Measurements from ENCODE around the gene CES2.

CES2 gene

GRCh38 chr16:66918803-66919568, 16.3 kb upstream of the CES2 start, which contains the start of gene CDH16:
TSS of gene CDH16 (minus strand) at chr16:66918885. CDS start at chr16:66918065, 820 bp downstream.
- DNase-seq (ENCODE audit: low read depth): no peak

- DNase-seq (ENCODE audit: low read depth): no peak
Measured at GRCh38 chr16:66919569-66920298, 15.6 kb upstream of the CES2 start.

- no peak for DNase-seq (ENCODE audit: low read depth)
Measured at GRCh38 chr16:66920299-66920590, 15.1 kb upstream of the CES2 start.

GRCh38 chr16:66920924-66921680, 14.2 kb upstream of the CES2 start:
- no peak for DNase-seq (ENCODE audit: low read depth)

- no peak for DNase-seq (ENCODE audit: low read depth)
Measured at GRCh38 chr16:66921729-66922450, 13.4 kb upstream of the CES2 start.

- DNase-seq (ENCODE audit: low read depth): no peak
Measured at GRCh38 chr16:66923247-66923731, 12.0 kb upstream of the CES2 start.

- DNase-seq (ENCODE audit: low read depth): no peak
Measured at GRCh38 chr16:66923866-66924265, 11.4 kb upstream of the CES2 start.

- DNase-seq (ENCODE audit: low read depth): no peak
Measured at GRCh38 chr16:66924527-66925321, 10.6 kb upstream of the CES2 start.

- no peak for DNase-seq (ENCODE audit: low read depth)
Measured at GRCh38 chr16:66925322-66925840, 9.9 kb upstream of the CES2 start, which contains the start of gene RRAD. TSS of gene RRAD (minus strand) at chr16:66925535. CDS start at chr16:66925179, 356 bp downstream.

- no peak for DNase-seq (ENCODE audit: low read depth)
Measured at GRCh38 chr16:66926171-66926947, 9.0 kb upstream of the CES2 start.

- peak; percentile 35 for DNase-seq (ENCODE audit: low read depth)
Measured at GRCh38 chr16:66926961-66927436, 8.3 kb upstream of the CES2 start.

GRCh38 chr16:66927918-66928649, 7.2 kb upstream of the CES2 start:
- no peak for DNase-seq (ENCODE audit: low read depth)

- DNase-seq (ENCODE audit: low read depth): no peak
Measured at GRCh38 chr16:66928702-66929388, 6.5 kb upstream of the CES2 start.

GRCh38 chr16:66930189-66930588, 5.1 kb upstream of the CES2 start:
- DNase-seq (ENCODE audit: low read depth): no peak

- DNase-seq (ENCODE audit: low read depth): no peak
Measured at GRCh38 chr16:66931665-66932064, 3.7 kb upstream of the CES2 start.

GRCh38 chr16:66932076-66932475, 3.2 kb upstream of the CES2 start:
- no peak for DNase-seq (ENCODE audit: low read depth)

GRCh38 chr16:66933776-66934137, 1.6 kb upstream of the CES2 start:
- no peak for DNase-seq (ENCODE audit: low read depth)

- DNase-seq (ENCODE audit: low read depth): peak; percentile 52
Measured at GRCh38 chr16:66934138-66934838, 1.0 kb upstream of the CES2 start, which contains the start of gene CIAO2B. TSS of gene CIAO2B (minus strand) at chr16:66934402. CDS start at chr16:66934364, 38 bp downstream.
